Activated T-cell treated with anti-CD3 and anti-CD28 coated beads, Interleukin-2, amount 50 U/mL, for 72 hours (primary cell): ENCODE data around the gene CYP2J2. TPM values are rescaled to one million over a fixed set of nuclear protein-coding genes. Genes with fewer than 3 reads are reported as not detected.

ENCODE experiments used
- ATAC-seq, 2 donors: fragments of 150-1000 bp; cut with Tn5 transposase; replicated peaks in 1 of 2; 2 replicates each; pipeline ENCODE4 v1.10.0; 2021; ENCODE audit warnings: moderate library complexity in 2 of 2, mild to moderate bottlenecking in 1 of 2
- DNase-seq, 2 donors: peaks; one replicate each; pipeline ENCODE4 v3.0.0; 2021 to 2022; ENCODE audit warnings: mixed read lengths in 1 of 2
- H3K27ac Mint-ChIP-seq: one replicate; pipeline ENCODE4 v1.8.0; 2022; ENCODE audit warnings: mild to moderate bottlenecking, moderate library complexity, mixed read lengths
- H3K27me3 Mint-ChIP-seq: one replicate; pipeline ENCODE4 v1.8.0; 2022; ENCODE audit warnings: low read depth, mixed read lengths
- H3K36me3 Mint-ChIP-seq, 2 donors: one replicate each; pipeline ENCODE4 v1.8.0; 2022; ENCODE audit warnings: mixed read lengths in 2 of 2, mild to moderate bottlenecking in 1 of 2; ENCODE audit not compliant: insufficient read depth in 2 of 2
- H3K4me1 Mint-ChIP-seq: one replicate; pipeline ENCODE4 v1.8.0; 2022; ENCODE audit warnings: low read depth, mixed read lengths
- H3K4me3 Mint-ChIP-seq, 2 donors: one replicate each; pipeline ENCODE4 v1.8.0; 2022; ENCODE audit warnings: mild to moderate bottlenecking in 2 of 2, mixed read lengths in 2 of 2, moderate library complexity in 2 of 2
- H3K9me3 Mint-ChIP-seq, 2 donors: one replicate each; pipeline ENCODE4 v1.8.0; 2022; ENCODE audit warnings: mixed read lengths in 2 of 2
- total RNA-seq, 2 donors: library from RNA; stranded (reverse); gene quantifications; one replicate each; pipeline ENCODE4 v1.2.3, GENCODE V29; 2022

The CYP2J2 gene
- total RNA-seq, 2 donors from 2014 or later: 0.76 to 0.82 TPM

DNA sequence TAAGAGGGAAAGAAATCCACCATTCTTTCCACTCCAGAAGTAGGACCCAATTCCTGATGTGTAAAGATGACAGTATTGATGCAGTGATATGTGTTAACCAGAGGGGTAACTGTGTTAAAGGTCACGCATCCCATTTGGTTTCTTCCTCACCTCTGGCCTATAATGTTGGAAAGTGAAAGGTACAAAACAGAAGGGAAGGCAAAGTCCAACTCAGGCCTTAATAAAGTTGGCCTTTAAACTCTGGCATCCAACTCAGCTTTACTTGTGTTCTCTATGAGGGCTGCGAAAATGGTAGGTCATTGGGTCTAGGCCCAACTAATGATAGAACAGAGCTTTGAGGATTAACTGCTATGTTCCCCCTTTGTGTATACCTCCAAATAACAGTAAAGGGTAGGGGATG, 17.9 kb downstream of the CYP2J2 start:
- no peak overlapping the region for H3K27ac Mint-ChIP-seq
- no peaks in the 10 kb centered on the region for H3K27me3 Mint-ChIP-seq
- ATAC-seq (no peak), DNase-seq (no peak)
- H3K9me3 Mint-ChIP-seq: no peaks in the 10 kb centered on the region
- no peaks in the 10 kb centered on the region for H3K36me3 Mint-ChIP-seq
- no peak overlapping the region for H3K4me3 Mint-ChIP-seq
- H3K4me1 Mint-ChIP-seq: no peaks in the 10 kb centered on the region

DNA sequence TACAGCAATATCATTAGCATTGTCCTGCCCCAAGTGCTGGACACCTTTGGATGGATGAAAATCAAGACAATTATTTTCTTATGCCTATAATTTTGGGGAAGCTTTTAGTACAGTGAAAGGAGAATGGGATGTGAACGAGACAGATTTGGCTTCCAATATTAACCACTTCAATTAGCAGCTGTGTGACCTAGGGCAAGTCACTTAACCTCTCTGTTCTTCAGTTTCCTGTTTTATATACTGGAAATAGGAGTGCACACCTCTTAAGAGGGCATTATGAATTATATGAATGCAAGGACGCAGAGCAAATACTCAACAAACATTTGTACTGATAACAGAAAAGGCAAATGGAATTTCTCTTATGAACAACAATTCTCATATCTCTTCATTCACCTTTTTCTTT, 18.5 kb downstream of the CYP2J2 start:
- no peak overlapping the region for H3K4me3 Mint-ChIP-seq
- no peaks in the 10 kb centered on the region for H3K36me3 Mint-ChIP-seq
- ATAC-seq (no peak), DNase-seq (no peak)
- no peaks in the 10 kb centered on the region for H3K27me3 Mint-ChIP-seq
- H3K9me3 Mint-ChIP-seq: no peaks in the 10 kb centered on the region
- H3K27ac Mint-ChIP-seq: no peak overlapping the region
- peaks cover 5% of the 10 kb centered on the region for H3K4me1 Mint-ChIP-seq

DNA sequence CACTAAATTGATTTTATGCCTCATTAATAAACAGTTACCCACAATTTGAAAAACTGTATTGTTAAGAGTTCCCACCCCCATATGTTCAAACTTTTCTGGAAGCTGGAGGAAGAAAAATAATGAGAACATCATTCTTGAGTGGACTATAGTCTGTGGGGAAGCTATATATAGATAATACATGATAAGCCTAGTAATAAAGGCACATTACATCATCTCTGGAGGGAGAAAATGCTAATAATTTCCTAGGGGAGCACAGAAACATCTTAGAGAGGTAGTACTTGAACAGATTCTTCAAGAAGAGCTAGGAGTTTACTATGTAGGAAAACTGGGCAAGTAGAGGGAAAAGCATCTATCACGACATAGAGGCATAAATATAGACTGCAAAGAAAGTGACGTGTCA, 19.6 kb downstream of the CYP2J2 start:
- H3K4me1 Mint-ChIP-seq: peaks cover 6% of the 10 kb centered on the region
- H3K27me3 Mint-ChIP-seq: no peaks in the 10 kb centered on the region
- DNase-seq (no peak), ATAC-seq (no peak)
- H3K9me3 Mint-ChIP-seq: no peaks in the 10 kb centered on the region
- no peak overlapping the region for H3K4me3 Mint-ChIP-seq
- H3K27ac Mint-ChIP-seq: no peak overlapping the region
- no peaks in the 10 kb centered on the region for H3K36me3 Mint-ChIP-seq

DNA sequence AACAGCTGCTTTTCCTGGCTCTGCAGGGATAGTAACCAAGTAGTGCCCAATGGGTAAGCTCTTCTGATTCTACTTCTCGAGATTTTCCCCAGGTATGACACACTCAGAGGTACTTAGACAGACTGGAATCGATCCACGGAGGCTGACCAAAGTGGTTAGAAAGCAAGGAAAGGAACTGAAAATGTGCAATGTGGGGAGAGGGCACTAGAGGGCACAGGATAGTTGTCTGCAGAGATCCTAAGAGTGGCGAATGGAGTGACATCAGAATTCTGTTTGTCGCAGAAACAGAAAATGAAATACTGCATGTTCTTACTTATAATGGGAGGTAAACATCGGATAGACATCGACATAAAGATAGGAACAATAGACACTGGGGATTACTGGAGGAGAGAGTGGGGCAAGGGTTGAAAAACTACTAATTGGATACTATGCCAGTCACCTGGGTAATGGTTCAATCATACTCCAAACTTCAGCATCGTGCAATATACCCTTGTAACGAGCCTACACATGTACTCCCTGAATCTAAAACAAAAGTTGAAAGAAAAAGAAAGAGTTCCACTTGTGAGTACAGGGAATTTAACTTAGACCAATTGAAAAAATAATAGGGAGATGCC, 23.3 kb downstream of the CYP2J2 start:
- H3K27ac Mint-ChIP-seq: no peak overlapping the region
- no peaks in the 10 kb centered on the region for H3K36me3 Mint-ChIP-seq
- ATAC-seq (peak; percentile 39 to 54), DNase-seq (peak; percentile 4 to 14)
- peak overlapping the region in 1 of 2 donors; percentile 23 for H3K4me3 Mint-ChIP-seq
- no peaks in the 10 kb centered on the region for H3K27me3 Mint-ChIP-seq
- H3K4me1 Mint-ChIP-seq: peaks cover 6% of the 10 kb centered on the region
- no peaks in the 10 kb centered on the region for H3K9me3 Mint-ChIP-seq

DNA sequence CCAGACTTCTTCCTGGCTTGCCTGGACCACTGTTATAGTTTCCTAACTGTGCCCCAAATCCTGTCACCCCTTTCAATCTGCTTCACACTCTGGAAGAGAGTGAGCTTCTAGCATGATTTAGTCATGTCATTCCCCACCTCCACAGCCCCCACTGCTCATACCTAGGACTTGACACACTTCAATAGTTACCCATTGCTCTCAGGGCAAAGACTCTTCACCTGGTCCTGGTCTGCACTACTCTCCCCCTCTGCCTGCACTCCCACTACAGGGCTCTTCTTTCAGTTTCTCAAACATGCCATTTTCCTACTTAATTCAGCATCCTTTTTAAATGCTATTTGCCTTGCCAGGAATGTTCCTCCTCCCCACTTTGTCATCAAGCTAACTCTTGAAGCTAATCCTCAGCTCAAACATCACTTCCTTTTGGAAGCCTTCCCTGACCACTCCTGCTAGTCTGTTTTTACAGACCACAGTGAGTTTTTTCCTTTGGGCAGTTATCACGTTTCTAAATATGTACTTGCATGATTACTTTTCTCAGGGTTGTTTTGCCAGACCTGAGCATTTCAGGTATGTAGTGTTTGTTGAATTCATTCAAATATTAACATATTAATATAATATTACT, 24.7 kb downstream of the CYP2J2 start:
- H3K27me3 Mint-ChIP-seq: no peaks in the 10 kb centered on the region
- no peak overlapping the region for H3K4me3 Mint-ChIP-seq
- DNase-seq (no peak), ATAC-seq (no peak)
- peaks cover 6% of the 10 kb centered on the region for H3K4me1 Mint-ChIP-seq
- H3K27ac Mint-ChIP-seq: no peak overlapping the region
- H3K9me3 Mint-ChIP-seq: no peaks in the 10 kb centered on the region
- H3K36me3 Mint-ChIP-seq: no peaks in the 10 kb centered on the region

DNA sequence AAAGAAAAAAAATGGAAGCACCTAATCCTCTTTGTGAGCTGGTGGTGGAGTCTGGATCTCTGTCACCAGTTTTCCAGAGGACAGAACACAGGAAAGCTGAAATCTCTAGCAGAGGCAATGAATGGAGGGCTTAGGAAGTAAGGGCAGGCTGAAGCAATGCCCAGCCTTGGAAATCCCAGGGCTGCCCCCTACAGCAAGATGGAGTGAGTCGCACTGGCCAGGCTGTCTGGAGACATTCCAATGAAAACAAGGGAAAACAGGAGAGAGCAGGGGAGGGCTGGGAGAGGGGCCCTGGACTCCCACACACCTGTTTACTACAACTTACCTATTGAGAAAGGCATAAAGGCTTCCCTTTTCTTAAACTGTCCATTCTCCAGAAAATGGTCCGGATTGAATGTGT, 25.9 kb downstream of the CYP2J2 start:
- Mint-ChIP-seq H3K4me3 (no peak overlapping the region), H3K27me3 (no peaks in the 10 kb centered on the region), H3K9me3 (no peaks in the 10 kb centered on the region), H3K36me3 (no peaks in the 10 kb centered on the region), H3K27ac (no peak overlapping the region), H3K4me1 (peaks cover 6% of the 10 kb centered on the region)
- ATAC-seq: no peak
- no peak for DNase-seq

DNA sequence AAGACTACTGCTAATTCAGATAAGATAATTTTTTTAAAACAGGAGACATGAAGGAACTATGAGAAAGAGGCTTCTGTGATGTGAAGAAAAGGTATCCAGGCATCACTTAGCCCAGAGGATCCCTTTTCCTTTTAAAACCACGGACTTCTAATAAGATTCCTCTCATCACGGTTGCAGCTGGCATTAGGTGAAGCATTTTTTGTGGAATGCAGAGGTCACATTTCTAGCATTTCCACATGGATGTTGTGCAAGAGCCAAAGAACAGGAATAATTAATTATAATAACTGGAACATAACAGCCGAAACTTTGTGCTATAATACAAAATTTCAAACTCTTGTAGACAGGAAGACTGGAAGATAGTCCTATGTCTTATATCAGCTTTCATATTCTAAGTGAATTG, 27.6 kb downstream of the CYP2J2 start:
- Mint-ChIP-seq H3K27ac (no peak overlapping the region), H3K4me3 (no peak overlapping the region), H3K27me3 (no peaks in the 10 kb centered on the region), H3K9me3 (no peaks in the 10 kb centered on the region), H3K4me1 (peaks cover 11% of the 10 kb centered on the region), H3K36me3 (no peaks in the 10 kb centered on the region)
- DNase-seq (no peak), ATAC-seq (no peak)

DNA sequence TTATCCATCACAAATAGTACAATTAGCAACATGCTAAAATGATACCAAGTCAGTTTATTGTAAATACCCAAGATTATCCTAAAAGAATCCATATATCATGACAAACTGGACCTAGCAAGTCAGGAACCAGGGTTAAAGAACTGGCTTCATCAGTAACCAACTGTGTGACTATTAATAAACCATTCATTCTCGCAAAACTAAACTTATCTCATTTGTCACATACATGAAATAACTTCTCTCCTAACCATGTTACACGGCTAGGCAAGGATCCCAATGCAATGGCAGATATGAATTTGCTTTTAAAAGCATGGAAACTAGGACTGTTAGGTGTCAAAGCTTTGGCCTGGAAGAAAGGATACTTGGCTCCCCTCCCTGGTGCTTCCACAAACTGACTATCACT, 29.4 kb downstream of the CYP2J2 start:
- Mint-ChIP-seq H3K4me3 (no peak overlapping the region), H3K27me3 (no peaks in the 10 kb centered on the region), H3K4me1 (peaks cover 17% of the 10 kb centered on the region), H3K36me3 (no peaks in the 10 kb centered on the region), H3K9me3 (no peaks in the 10 kb centered on the region), H3K27ac (no peak overlapping the region)
- ATAC-seq (no peak), DNase-seq (no peak)

DNA sequence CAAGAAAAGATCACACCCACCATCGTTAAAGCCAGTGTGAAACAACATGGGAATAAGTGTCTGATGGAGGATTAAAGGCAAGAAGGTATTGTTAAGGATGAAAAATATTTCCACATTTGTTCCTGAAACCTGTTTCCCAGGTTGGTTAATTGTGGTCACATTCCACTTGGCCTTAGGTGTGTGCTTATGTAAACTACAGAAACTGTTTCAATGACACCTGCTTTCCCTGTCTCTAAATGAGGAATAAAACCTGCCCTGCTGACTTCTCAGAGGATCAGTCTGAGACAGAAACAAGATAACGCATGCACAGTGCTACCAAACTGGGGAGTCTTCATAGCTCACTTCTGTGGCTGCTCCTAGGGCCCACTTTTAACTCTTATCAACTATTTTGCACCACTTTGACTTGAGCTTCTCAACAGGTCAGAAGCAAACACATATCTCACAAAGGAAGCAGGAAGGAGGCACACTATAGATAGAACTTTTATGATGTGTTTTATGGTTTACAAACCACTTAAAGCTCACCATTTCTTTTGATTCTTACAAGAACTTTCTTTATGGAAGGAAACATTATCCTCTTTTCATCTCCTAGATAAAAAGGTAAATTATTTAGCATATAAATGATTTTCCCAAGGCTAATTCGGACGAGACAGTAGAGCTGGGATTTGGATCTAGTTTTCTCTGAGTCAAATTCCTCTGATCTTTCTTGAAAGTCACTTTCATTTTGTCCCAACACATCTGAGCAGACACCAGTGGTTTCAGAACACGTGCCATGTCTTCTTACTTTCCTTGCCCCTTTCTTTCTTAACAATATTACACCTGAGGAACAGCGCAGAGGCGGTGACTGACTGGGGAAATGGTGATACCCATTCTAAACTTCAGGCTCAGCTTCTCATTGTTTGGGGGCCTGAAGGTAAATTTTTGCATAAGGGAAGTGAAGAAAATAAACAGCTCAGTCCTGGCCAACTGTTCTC, 33.4 kb downstream of the CYP2J2 start:
- DNase-seq: no peak
- Mint-ChIP-seq H3K36me3 (peaks cover 5 to 9% of the 10 kb centered on the region in 2 donors), H3K4me3 (peak overlapping the region; percentile 2 to 40), H3K27me3 (no peaks in the 10 kb centered on the region), H3K9me3 (peaks cover 9 to 13% of the 10 kb centered on the region in 2 donors), H3K27ac (peak overlapping the region; percentile 78), H3K4me1 (peaks cover 17% of the 10 kb centered on the region)
- ATAC-seq: peak in 1 of 2 donors; percentile 28

DNA sequence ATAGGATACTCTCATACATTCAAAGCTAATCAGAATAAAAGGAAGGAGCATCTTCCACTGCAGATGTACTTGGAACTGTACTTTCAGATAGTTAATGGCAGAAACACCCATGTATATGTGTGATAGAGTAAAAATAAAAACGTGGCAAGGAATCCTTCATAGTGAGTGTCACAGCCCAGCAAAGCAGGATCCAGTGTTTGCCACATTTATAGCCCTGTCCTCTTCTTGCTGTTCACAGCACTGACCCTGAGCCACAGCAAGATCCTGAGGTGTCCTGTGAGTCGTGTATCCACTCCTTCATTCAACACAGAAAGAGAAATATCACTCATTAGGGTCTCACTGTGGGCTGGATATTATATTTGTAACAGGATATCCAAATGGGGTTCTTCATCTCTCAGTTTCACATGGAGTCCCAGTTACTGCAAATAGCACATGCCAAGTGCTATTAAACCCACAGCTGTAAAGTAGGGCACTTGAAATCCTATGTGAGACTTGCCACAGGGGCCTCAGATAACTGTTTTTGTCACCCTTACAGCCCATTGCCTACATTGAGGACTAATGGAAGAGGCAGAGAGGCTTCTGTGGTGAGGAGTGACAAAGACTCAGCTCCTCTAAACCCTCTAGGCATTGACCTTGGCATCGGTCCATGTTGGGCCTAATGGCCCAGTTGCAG, 41.3 kb downstream of the CYP2J2 start:
- no peak overlapping the region for H3K4me3 Mint-ChIP-seq
- no peak overlapping the region for H3K27ac Mint-ChIP-seq
- no peaks in the 10 kb centered on the region for H3K4me1 Mint-ChIP-seq
- H3K36me3 Mint-ChIP-seq: peaks cover 5 to 9% of the 10 kb centered on the region in 2 donors
- H3K9me3 Mint-ChIP-seq: peaks cover 10 to 13% of the 10 kb centered on the region in 2 donors
- ATAC-seq: no peak
- DNase-seq: no peak
- H3K27me3 Mint-ChIP-seq: no peaks in the 10 kb centered on the region

DNA sequence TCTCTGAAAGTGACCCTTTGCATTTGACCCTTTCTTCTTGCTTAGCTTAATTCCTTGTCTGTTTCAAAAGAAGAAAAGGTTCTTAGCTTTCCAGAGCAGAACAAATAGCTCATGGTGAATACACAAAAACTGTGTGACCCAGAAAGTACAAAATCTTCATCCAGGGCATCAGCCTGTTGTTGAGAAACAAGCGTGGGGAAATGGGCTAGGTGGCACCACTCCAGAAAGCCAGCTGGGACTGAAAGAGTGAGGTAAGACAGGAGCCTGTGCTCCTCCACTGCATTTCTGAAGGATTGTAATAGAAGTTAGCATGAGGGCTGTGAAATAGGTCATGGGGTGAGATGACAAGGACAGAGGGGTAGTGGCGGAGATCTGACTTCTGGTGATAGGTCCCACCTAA, 45.8 kb downstream of the CYP2J2 start:
- H3K9me3 Mint-ChIP-seq: peaks cover 3 to 5% of the 10 kb centered on the region in 2 donors
- H3K27me3 Mint-ChIP-seq: no peaks in the 10 kb centered on the region
- H3K27ac Mint-ChIP-seq: no peak overlapping the region
- no peaks in the 10 kb centered on the region for H3K4me1 Mint-ChIP-seq
- no peak for DNase-seq
- no peak overlapping the region for H3K4me3 Mint-ChIP-seq
- peaks cover 3 to 4% of the 10 kb centered on the region in 2 donors for H3K36me3 Mint-ChIP-seq
- no peak for ATAC-seq

DNA sequence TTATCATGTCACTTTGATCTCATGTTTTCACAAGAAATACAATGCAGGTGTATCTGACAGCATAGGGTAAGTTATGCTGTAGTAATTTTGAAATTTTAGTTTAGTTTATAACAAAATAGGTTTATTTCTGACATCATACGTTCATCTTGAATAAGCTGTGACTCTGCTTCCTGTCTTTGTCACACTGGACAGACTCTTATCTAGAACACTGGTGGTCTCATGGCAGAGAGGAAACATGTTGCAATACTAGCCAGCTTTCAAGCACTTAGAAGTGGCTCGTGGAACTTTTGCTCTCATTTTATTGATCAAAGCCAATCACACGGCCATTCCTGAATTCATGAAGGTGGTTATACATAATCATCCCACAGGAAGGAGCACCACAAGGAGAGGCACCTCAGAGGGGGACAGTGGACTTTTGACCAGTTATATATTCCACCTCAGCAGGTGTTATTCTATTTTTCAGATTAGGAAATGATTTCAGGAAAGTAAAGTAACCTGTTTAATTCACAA, 46.5 kb downstream of the CYP2J2 start:
- H3K9me3 Mint-ChIP-seq: peaks cover 3 to 5% of the 10 kb centered on the region in 2 donors
- no peak overlapping the region for H3K27ac Mint-ChIP-seq
- ATAC-seq (no peak), DNase-seq (no peak)
- H3K4me3 Mint-ChIP-seq: no peak overlapping the region
- H3K27me3 Mint-ChIP-seq: no peaks in the 10 kb centered on the region
- peaks cover 3 to 4% of the 10 kb centered on the region in 2 donors for H3K36me3 Mint-ChIP-seq
- H3K4me1 Mint-ChIP-seq: no peaks in the 10 kb centered on the region
